Heart left ventricle (tissue), 13 donors: Measurements from ENCODE around the gene RPL39L.

ENCODE experiments used
- CTCF ChIP-seq, 12 donors: fragments of 200-600 bp; sonication (generic) in 4 of 12; IDR thresholded peaks; one replicate each; pipeline versions ENCODE4 v1.5.0 to v1.8.0; 2018 to 2022; ENCODE audit warnings: antibody characterized with exemption in 12 of 12, mild to moderate bottlenecking in 5 of 12
- POLR2A ChIP-seq, 2 donors: fragments of 450-650 bp; IDR thresholded peaks; one replicate each; pipeline ENCODE4 v1.6.1; 2017; ENCODE audit warnings: antibody characterized with exemption in 2 of 2, mild to moderate bottlenecking in 2 of 2, moderate library complexity in 2 of 2
- donor health status: ischemic (EF 13 %, LVEDD 7.1; RV severe dilation, severe dysfunction).
- donor health status: DM: no; HTN: yes; CAD: no.
- donor health status: DM: no; HTN: no; CAD: no.
- donor health status: ischemic (EF 25% LVEDD 6.9; RV normal size, moderate dysfunction).
- donor health status: ischemic (EF 25% LVEDD 5.7; RV mildly dilated, moderate dysfunction).
- donor health status: ischemic (EF 35%, LVEDD 5.7; RV mildly dilated, moderate dysfunction).
- donor health status: nonischemic (EF 11% LVEDD 7.7; RV severe dilation, severe dysfunction).
- donor health status: DM: yes; HTN: yes; CAD: no.
- donor health status: PGD.
- donor health status: ischemic (EF 29% LVEDD 5.4; RV normal size, mild dysfunction).
- donor health status: nonischemic (EF 23%, LVEDD 6.1; RV moderate dilation, normal function).

GRCh38 chr3:187104342-187104741 is 35.0 kb downstream of the RPL39L start:
- no peak for TF ChIP-seq CTCF (IDR thresholded peaks at IDR 0.05)
- no peak for TF ChIP-seq POLR2A (IDR thresholded peaks at IDR 0.05)
